HepG2 (cell line): Measurements from ENCODE around the gene JAK1. TPM values are rescaled to one million over a fixed set of nuclear protein-coding genes. Genes with fewer than 3 reads are reported as not detected.

Source experiments
- CREBL2 ChIP-seq: sonication (generic); formaldehyde crosslinking; IDR thresholded peaks from 2 replicates; pipeline ENCODE4 v1.8.1; 2023; ENCODE audit warnings: missing genetic modification reagents, mild to moderate bottlenecking, borderline replicate concordance
- E2F5 ChIP-seq: sonication (generic); formaldehyde crosslinking; conservative IDR thresholded peaks from 2 replicates; pipeline ENCODE4 v1.4.0; 2020; ENCODE audit warnings: missing genetic modification reagents
- EED ChIP-seq: sonication (generic); formaldehyde crosslinking; IDR thresholded peaks from 2 replicates; pipeline ENCODE4 v1.5.0; 2020; ENCODE audit warnings: mild to moderate bottlenecking, missing genetic modification reagents
- EZH2 ChIP-seq: conservative IDR thresholded peaks from 2 replicates; pipeline ENCODE4 v1.6.1; 2012; ENCODE audit warnings: mild to moderate bottlenecking, low read depth, low read length, moderate library complexity
- FLYWCH1 ChIP-seq: sonication (generic); formaldehyde crosslinking; IDR thresholded peaks from 2 replicates; pipeline ENCODE4 v1.8.1; 2023; ENCODE audit warnings: mild to moderate bottlenecking, missing genetic modification reagents
- FOXJ3 ChIP-seq: sonication (generic); formaldehyde crosslinking; IDR thresholded peaks from 2 replicates; pipeline ENCODE4 v1.4.0; 2020; ENCODE audit warnings: missing genetic modification reagents, mild to moderate bottlenecking, borderline replicate concordance
- HNRNPUL1 ChIP-seq: fragments of 200-400 bp; formaldehyde crosslinking; IDR thresholded peaks from 2 replicates; pipeline ENCODE4 v1.6.1; 2017; ENCODE audit warnings: low read depth, mild to moderate bottlenecking, low read length, moderate library complexity
- HOXA9 ChIP-seq: sonication (generic); formaldehyde crosslinking; IDR thresholded peaks from 2 replicates; pipeline ENCODE4 v1.8.1; 2022; ENCODE audit warnings: missing genetic modification reagents, mild to moderate bottlenecking, moderate library complexity, borderline replicate concordance
- MBD4 ChIP-seq: IDR thresholded peaks from 2 replicates; pipeline ENCODE4 v1.6.1; 2012; ENCODE audit warnings: low read length, inconsistent platforms, borderline replicate concordance
- MYC ChIP-seq: sonication (generic); formaldehyde crosslinking; IDR thresholded peaks from 2 replicates; pipeline ENCODE4 v1.9.0; 2021; ENCODE audit warnings: missing genetic modification reagents, borderline replicate concordance
- NCOA2 ChIP-seq: sonication (generic); formaldehyde crosslinking; IDR thresholded peaks from 2 replicates; pipeline ENCODE4 v1.8.0; 2022; ENCODE audit warnings: inconsistent platforms
- SP5 ChIP-seq: IDR thresholded peaks from 2 replicates; pipeline ENCODE4 v1.6.1; 2016; ENCODE audit warnings: low read depth, borderline replicate concordance
- SRF ChIP-seq: IDR thresholded peaks from 2 replicates; pipeline ENCODE4 v1.6.1; 2011; ENCODE audit warnings: mild to moderate bottlenecking, low read depth, low read length, moderate library complexity
- SUZ12 ChIP-seq: fragments of 150-350 bp; IDR thresholded peaks from 2 replicates; pipeline ENCODE4 v1.6.1; 2014; ENCODE audit warnings: low read depth, low read length
- ZHX1 ChIP-seq: sonication (generic); formaldehyde crosslinking; IDR thresholded peaks from 2 replicates; pipeline ENCODE4 v1.8.1; 2022; ENCODE audit warnings: low read depth, mild to moderate bottlenecking, missing genetic modification reagents
- ZNF143 ChIP-seq: sonication (generic); formaldehyde crosslinking; IDR thresholded peaks from 2 replicates; pipeline ENCODE4 v1.4.0; 2020; ENCODE audit warnings: missing genetic modification reagents
- ZNF232 ChIP-seq: sonication (generic); formaldehyde crosslinking; IDR thresholded peaks from 2 replicates; pipeline ENCODE4 v1.4.0; 2020; ENCODE audit warnings: missing genetic modification reagents, borderline replicate concordance
- ZNF24 ChIP-seq: fragments of 450-650 bp; IDR thresholded peaks from 2 replicates; pipeline ENCODE4 v1.6.1; 2017; ENCODE audit warnings: antibody characterized with exemption, mild to moderate bottlenecking
- ZNF446 ChIP-seq: sonication (generic); formaldehyde crosslinking; IDR thresholded peaks from 2 replicates; pipeline ENCODE4 v1.5.0; 2020; ENCODE audit warnings: mild to moderate bottlenecking, missing genetic modification reagents
- ZNF503 ChIP-seq: sonication (generic); formaldehyde crosslinking; IDR thresholded peaks from 2 replicates; pipeline ENCODE4 v1.4.0; 2020; ENCODE audit warnings: missing genetic modification reagents
- ZNF710 ChIP-seq: sonication (generic); formaldehyde crosslinking; IDR thresholded peaks from 2 replicates; pipeline ENCODE4 v1.5.0; 2020; ENCODE audit warnings: mild to moderate bottlenecking, missing genetic modification reagents, borderline replicate concordance
- ZNF713 ChIP-seq: sonication (generic); formaldehyde crosslinking; IDR thresholded peaks from 2 replicates; pipeline ENCODE4 v1.4.0; 2020; ENCODE audit warnings: mild to moderate bottlenecking, missing genetic modification reagents
- polyA plus RNA-seq, 8 experiments: library from polyadenylated mRNA; depleted of rRNA in 3 of 8; stranded (reverse) in 7 of 8; unstranded in 1 of 8; fragments of >200 nt; fragmentation: Illumina TruSeq in 4 of 8; extraction: Trizol in 4 of 8; gene quantifications; 2 replicates each; pipeline versions ENCODE4 v1.2.1 to v1.2.3, GENCODE V29; 2011 to 2016; ENCODE audit warnings: low read depth in 4 of 8, missing spikeins in 1 of 8, mixed read lengths in 1 of 8; ENCODE audit not compliant: insufficient read depth in 1 of 8
- total RNA-seq, 5 experiments: library from RNA; depleted of rRNA; stranded (reverse); fragments of >200 nt; fragmentation: Illumina TruSeq; extraction: Trizol; gene quantifications; 2 replicates each; pipeline ENCODE4 v1.2.3, GENCODE V29; 2016; ENCODE audit warnings: low read depth in 1 of 5

JAK1 gene
- total and polyA plus RNA-seq, 2 of the 13 experiments (the other 11 are each of a cell fraction or from before 2014, with no cell fraction given), result 23.9 to 42.4 TPM

GRCh38 chr1:64986903-64987871, 20.8 kb upstream of the JAK1 start (continued):
- TF ChIP-seq ZNF710 (CRISPR knock-in tag), result peak; percentile 83; the same call in 1 of the 2 replicates
- TF ChIP-seq FOXJ3 (CRISPR knock-in tag), result peak; percentile 77; the same call in 1 of the 2 replicates
- no peak for TF ChIP-seq MBD4
- no peak for TF ChIP-seq EED (CRISPR knock-in tag)
- TF ChIP-seq E2F5, result no peak
- no peak for TF ChIP-seq ZNF24
- no peak for TF ChIP-seq ZNF446 (CRISPR knock-in tag)
- TF ChIP-seq FLYWCH1, result no peak
- TF ChIP-seq SRF, result no peak
- TF ChIP-seq MYC, result peak; percentile 44; the same call in 1 of the 2 replicates
- TF ChIP-seq CREBL2 (CRISPR knock-in tag), result no peak
- peak; percentile 63 for TF ChIP-seq ZNF503 (CRISPR knock-in tag)
- TF ChIP-seq ZNF713 (CRISPR knock-in tag), result no peak
- 0 out of 2 replicates have a peak, but pooled peaks have one; percentile 41 for TF ChIP-seq SP5
- TF ChIP-seq ZNF232 (CRISPR knock-in tag), result no peak
- TF ChIP-seq ZNF143 (CRISPR knock-in tag), result no peak
- TF ChIP-seq ZHX1 (CRISPR knock-in tag), result no peak
- TF ChIP-seq NCOA2, result peak; percentile 86
- TF ChIP-seq EZH2, result no peak
- no peak for TF ChIP-seq SUZ12
- no peak for TF ChIP-seq HNRNPUL1
- TF ChIP-seq HOXA9 (CRISPR knock-in tag), result 0 out of 2 replicates have a peak, but pooled peaks have one; percentile 24
